OCI-M1 (cell line): ENCODE results near the gene TMIE.
"Not testable (repeated sequence)": the region's sequence is repeated elsewhere in the genome, so short reads cannot be mapped to it uniquely, and the experiment has no call there.

Experiments used
- DNase-seq: peaks from one replicate; lab custom pipeline; 2025; lab: John Stamatoyannopoulos, UW

TMIE gene

GRCh38 chr3:46725621-46726314, 24.6 kb downstream of the TMIE start:
- DNase-seq, result no peak

GRCh38 chr3:46729038-46729437, 27.8 kb downstream of the TMIE start:
- no peak for DNase-seq

- no peak for DNase-seq
These were observed 29.6 kb downstream of the TMIE start for GRCh38 chr3:46730819-46731218.

- no peak for DNase-seq
These were observed 30.6 kb downstream of the TMIE start for GRCh38 chr3:46731795-46732194.

- no peak for DNase-seq
These were observed 32.0 kb downstream of the TMIE start for GRCh38 chr3:46733026-46733800.

- no peak for DNase-seq
These were observed 33.6 kb downstream of the TMIE start for GRCh38 chr3:46734773-46735172.

- DNase-seq, result no peak
These were observed 35.0 kb downstream of the TMIE start for GRCh38 chr3:46736006-46736872.

- DNase-seq, result no peak
These were observed 36.1 kb downstream of the TMIE start for GRCh38 chr3:46737329-46737731.

- not testable (repeated sequence) for DNase-seq
These were observed 38.4 kb downstream of the TMIE start for GRCh38 chr3:46739565-46739964.

GRCh38 chr3:46742992-46743585, 41.9 kb downstream of the TMIE start:
- DNase-seq, result no peak

GRCh38 chr3:46746711-46747110, 45.5 kb downstream of the TMIE start:
- DNase-seq, result no peak

GRCh38 chr3:46748170-46748569, 47.0 kb downstream of the TMIE start:
- DNase-seq, result no peak

GRCh38 chr3:46749129-46749528, 47.9 kb downstream of the TMIE start:
- DNase-seq, result no peak

GRCh38 chr3:46750555-46751038, 49.4 kb downstream of the TMIE start:
- no peak for DNase-seq

GRCh38 chr3:46753127-46753526, 51.9 kb downstream of the TMIE start:
- DNase-seq, result not testable (repeated sequence)

- no peak for DNase-seq
These were observed 54.5 kb downstream of the TMIE start for GRCh38 chr3:46755646-46756045.

GRCh38 chr3:46756642-46757041, 55.5 kb downstream of the TMIE start:
- no peak for DNase-seq

- DNase-seq, result no peak
These were observed 58.3 kb downstream of the TMIE start for GRCh38 chr3:46759239-46760167.
